OCI-LY7 (cell line): ENCODE data around the gene TEX2. TPM values are rescaled to one million over a fixed set of nuclear protein-coding genes. Genes with fewer than 3 reads are reported as not detected.
A peak's percentile ranks its signal among the peaks of the same experiment; 100 is the strongest.

Source experiments
- BruUV-seq: library from RNA; stranded (reverse); fragments of 400-500 nt; replicated peaks from 2 replicates; lab custom pipeline; 2021; lab: Mats Ljungman, UMichigan
- CTCF ChIA-PET: fragments of 300-600 bp; sonication (Branson Sonifier 250); formaldehyde crosslinking; loops from one replicate; lab custom pipeline; 2022; ENCODE audit warnings: antibody characterized with exemption; ENCODE audit not compliant: unreplicated experiment; lab: Charles Lee
- POLR2A ChIA-PET: fragments of 300-600 bp; sonication (Branson Sonifier 250); formaldehyde crosslinking; loops from one replicate; lab custom pipeline; 2022; ENCODE audit warnings: antibody characterized with exemption; lab: Charles Lee
- DNase-seq: peaks from one replicate; pipeline ENCODE4 v3.0.0-alpha.2; 2015; ENCODE audit warnings: low spot score
- H2AFZ ChIP-seq: fragments of 200-600 bp; sonication (generic), shearing (Covaris generic); 2 replicates; pipeline ENCODE4 v1.6.1; 2014; ENCODE audit warnings: mild to moderate bottlenecking, antibody characterized with exemption, low read length, moderate library complexity
- H3K27ac ChIP-seq: fragments of 200-600 bp; sonication (generic); 2 replicates; pipeline ENCODE4 v1.5.1; 2014; ENCODE audit warnings: mixed run types, low read depth, mild to moderate bottlenecking, moderate library complexity, low read length, inconsistent platforms; ENCODE audit not compliant: poor library complexity, severe bottlenecking
- H3K36me3 ChIP-seq: fragments of 200-600 bp; sonication (generic); 2 replicates; pipeline ENCODE4 v1.6.1; 2014; ENCODE audit warnings: mild to moderate bottlenecking, antibody characterized with exemption, low read length, moderate library complexity, mixed read lengths; ENCODE audit not compliant: insufficient read depth
- H3K4me1 ChIP-seq: fragments of 200-600 bp; sonication (generic); 2 replicates; pipeline ENCODE4 v1.5.1; 2014; ENCODE audit warnings: mild to moderate bottlenecking, low read length; ENCODE audit not compliant: insufficient read depth, poor library complexity, severe bottlenecking
- H3K4me2 ChIP-seq: fragments of 200-600 bp; sonication (generic); 2 replicates; pipeline ENCODE4 v1.6.1; 2014; ENCODE audit warnings: mild to moderate bottlenecking, low read length
- H3K4me3 ChIP-seq: fragments of 200-600 bp; sonication (generic); 2 replicates; pipeline ENCODE4 v1.5.1; 2014; ENCODE audit warnings: mild to moderate bottlenecking, low read depth, low read length; ENCODE audit not compliant: poor library complexity, severe bottlenecking
- H3K79me2 ChIP-seq: fragments of 200-600 bp; sonication (generic); 2 replicates; pipeline ENCODE4 v1.6.1; 2016; ENCODE audit warnings: low read depth, mild to moderate bottlenecking, low read length, moderate library complexity, mixed read lengths; ENCODE audit not compliant: insufficient read depth
- H3K9me2 ChIP-seq: fragments of 200-600 bp; sonication (generic); 2 replicates; pipeline ENCODE4 v1.6.1; 2016; ENCODE audit warnings: mild to moderate bottlenecking, low read length, mixed read lengths; ENCODE audit not compliant: insufficient read depth
- H3K9me3 ChIP-seq: fragments of 200-600 bp; sonication (generic); 2 replicates; pipeline ENCODE4 v1.6.1; 2014; ENCODE audit warnings: mild to moderate bottlenecking, mixed run types, low read length, mixed read lengths
- H4K20me1 ChIP-seq: fragments of 200-600 bp; sonication (generic); 2 replicates; pipeline ENCODE4 v1.6.1; 2014; ENCODE audit warnings: mild to moderate bottlenecking, antibody characterized with exemption, low read length, moderate library complexity, mixed read lengths; ENCODE audit not compliant: insufficient read depth
- EZH2phosphoT487 ChIP-seq: fragments of 200-600 bp; sonication (generic); IDR thresholded peaks from 2 replicates; pipeline ENCODE4 v1.6.1; 2018; ENCODE audit warnings: low read depth, borderline replicate concordance, mild to moderate bottlenecking, mixed run types, antibody characterized with exemption, low read length, moderate library complexity, mixed read lengths
- intact Hi-C: fragments of 100-400 bp; cut with micrococcal nuclease; formaldehyde crosslinking; loops from one replicate; pipeline ENCODE4 v1.10.0; 2022; ENCODE audit not compliant: unreplicated experiment
- total RNA-seq, 2 experiments: library from RNA; depleted of rRNA in 1 of 2; stranded (reverse); fragments of >200 nt in 1 of 2; shearing (Covaris generic) in 1 of 2; gene quantifications; 2 replicates each; pipeline ENCODE4 v1.2.3, GENCODE V29; 2014 to 2022
- TF ChIP-seq, protein P1 (sequence below): fragments of 200-600 bp; sonication (generic); conservative IDR thresholded peaks from 2 replicates; pipeline ENCODE4 v1.5.1; 2014; ENCODE audit warnings: mild to moderate bottlenecking, antibody characterized with exemption, low read length, moderate library complexity, mixed read lengths

TEX2 gene
- total RNA-seq, 2 experiments from 2014 or later: 7.4 to 12.4 TPM

DNA sequence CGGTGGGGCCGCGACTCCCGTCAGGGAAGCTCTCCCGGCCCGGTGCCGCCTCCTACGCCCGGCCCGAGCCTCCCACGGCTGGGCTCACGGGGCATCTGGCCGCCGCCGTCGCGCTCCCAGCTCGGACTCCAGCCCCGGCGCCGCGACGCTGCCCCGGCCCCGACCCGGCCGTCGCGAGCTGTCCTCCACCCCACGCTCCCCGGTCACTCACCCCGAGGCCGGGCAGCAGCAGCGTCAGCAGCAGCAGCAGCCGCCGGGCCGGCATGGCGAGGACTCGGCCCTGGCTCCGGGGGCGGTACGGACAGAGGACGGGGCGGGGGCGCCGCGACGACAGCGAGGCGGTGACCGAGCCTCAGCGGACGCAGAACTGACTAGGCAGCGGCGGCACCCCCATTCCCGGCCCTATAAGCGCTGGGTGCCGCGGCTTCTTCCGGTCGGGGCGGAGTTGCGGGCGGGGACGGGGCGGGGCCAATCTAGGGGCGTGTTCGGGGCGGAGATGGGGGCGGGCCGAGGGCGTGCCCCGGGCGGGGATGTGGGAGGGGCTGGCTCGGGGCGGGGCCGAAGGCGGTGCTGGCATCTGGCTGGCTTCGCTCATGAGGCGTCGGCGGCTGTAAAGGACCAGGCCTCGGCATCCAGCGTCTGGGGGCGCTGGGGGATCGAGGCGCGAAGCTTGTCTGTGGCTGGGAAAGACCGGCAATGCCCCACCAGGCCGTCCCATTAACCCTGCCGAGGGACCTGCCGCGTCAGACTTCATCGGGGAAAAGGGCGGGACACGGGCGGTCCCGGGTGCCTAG is 133.1 kb downstream of the TEX2 start, which contains the start of gene ERN1:
Gene ERN1, minus strand, starts transcription at position 380 of the 794 bp plus-strand sequence. Its CDS starts 115 bp downstream, at position 265.
- ChIA-PET POLR2A (interaction anchor here (0.8 to 5.5 kb wide), 11 partner anchors 9 to 113 kb away, joined by 3 to 48 read pairs (median 6); partner anchors contain the start of gene ICAM2), CTCF (interaction anchor here (0.7 to 5.0 kb wide), 3 partner anchors 55 to 101 kb away, joined by 3 to 41 read pairs (median 3); no protein-coding TSS in a partner anchor)
- intact Hi-C loops: loop anchor here (1.0 to 5.0 kb wide), 2 partner anchors 56 to 213 kb away; partner anchors contain the start of gene GH1
- Histone ChIP-seq H2AFZ (peak within 1 kb of the TSS; percentile 23; the same call in 1 of the 2 replicates), H3K4me1 (peaks cover 63% of the 10 kb centered on the region), H3K9me3 (no peaks in the 10 kb centered on the region), H3K4me3 (peak within 1 kb of the TSS; percentile 92), H3K4me2 (peak within 1 kb of the TSS; percentile 97), H3K36me3 (peaks cover 3% of the 10 kb centered on the region; the same call in 1 of the 2 replicates), H3K9me2 (no peaks in the 10 kb centered on the region), H3K27ac (peak within 1 kb of the TSS; percentile 61), H4K20me1 (peaks cover 8% of the 10 kb centered on the region; the same call in 1 of the 2 replicates), H3K79me2 (peaks cover 44% of the 10 kb centered on the region)
- DNase-seq: peak; percentile 91
- no TSS peak for BruUV-seq
- TF ChIP-seq EZH2phosphoT487: no peak
- TF ChIP-seq, protein P1, sequence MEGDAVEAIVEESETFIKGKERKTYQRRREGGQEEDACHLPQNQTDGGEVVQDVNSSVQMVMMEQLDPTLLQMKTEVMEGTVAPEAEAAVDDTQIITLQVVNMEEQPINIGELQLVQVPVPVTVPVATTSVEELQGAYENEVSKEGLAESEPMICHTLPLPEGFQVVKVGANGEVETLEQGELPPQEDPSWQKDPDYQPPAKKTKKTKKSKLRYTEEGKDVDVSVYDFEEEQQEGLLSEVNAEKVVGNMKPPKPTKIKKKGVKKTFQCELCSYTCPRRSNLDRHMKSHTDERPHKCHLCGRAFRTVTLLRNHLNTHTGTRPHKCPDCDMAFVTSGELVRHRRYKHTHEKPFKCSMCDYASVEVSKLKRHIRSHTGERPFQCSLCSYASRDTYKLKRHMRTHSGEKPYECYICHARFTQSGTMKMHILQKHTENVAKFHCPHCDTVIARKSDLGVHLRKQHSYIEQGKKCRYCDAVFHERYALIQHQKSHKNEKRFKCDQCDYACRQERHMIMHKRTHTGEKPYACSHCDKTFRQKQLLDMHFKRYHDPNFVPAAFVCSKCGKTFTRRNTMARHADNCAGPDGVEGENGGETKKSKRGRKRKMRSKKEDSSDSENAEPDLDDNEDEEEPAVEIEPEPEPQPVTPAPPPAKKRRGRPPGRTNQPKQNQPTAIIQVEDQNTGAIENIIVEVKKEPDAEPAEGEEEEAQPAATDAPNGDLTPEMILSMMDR: no peak

DNA sequence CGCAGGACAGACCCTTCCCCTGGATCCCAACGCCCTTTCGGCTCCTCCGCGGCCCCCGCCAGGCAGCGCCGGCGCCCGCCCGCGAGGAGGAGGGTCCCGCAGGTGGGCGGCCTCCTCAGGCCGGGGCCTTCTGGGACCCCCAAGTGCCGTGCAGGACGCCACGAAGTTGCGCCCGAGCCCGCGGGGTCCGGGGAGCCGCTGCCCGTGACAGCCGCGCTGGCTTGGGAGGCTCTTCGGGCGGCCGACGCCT is 133.6 kb downstream of the TEX2 start:
- H3K4me3 ChIP-seq: peak overlapping the region; percentile 92
- POLR2A ChIA-PET: interaction anchor here (0.8 to 5.5 kb wide), 8 partner anchors 8 to 113 kb away, joined by 3 to 48 read pairs (median 4); partner anchors contain the start of gene ICAM2

More for the DNA sequence above, 133.6 kb downstream of the TEX2 start:
- BruUV-seq: no TSS peak
- Histone ChIP-seq H3K27ac (peak overlapping the region; percentile 17), H3K9me2 (no peaks in the 10 kb centered on the region), H3K79me2 (peaks cover 49% of the 10 kb centered on the region), H4K20me1 (peaks cover 8% of the 10 kb centered on the region; the same call in 1 of the 2 replicates), H3K4me2 (peak overlapping the region; percentile 97), H3K9me3 (no peaks in the 10 kb centered on the region), H3K36me3 (peaks cover 8% of the 10 kb centered on the region), H2AFZ (no peak overlapping the region), H3K4me1 (peaks cover 63% of the 10 kb centered on the region)
- TF ChIP-seq, protein P1: no peak
- no peak for TF ChIP-seq EZH2phosphoT487
- no peak for DNase-seq
- intact Hi-C loops: no loop called here
- CTCF ChIA-PET: interaction anchor here (0.7 to 1.1 kb wide), 2 partner anchors 54 to 100 kb away, joined by 3 read pairs; no protein-coding TSS in a partner anchor
